SK-N-MC (cell line): Measurements from ENCODE around the gene TGFBR3L.

Source experiments
- EZH2 ChIP-seq: fragments of 200-600 bp; sonication (generic); IDR thresholded peaks from one replicate; pipeline ENCODE4 v1.6.1; 2017; ENCODE audit warnings: antibody characterized with exemption
- POLR2AphosphoS5 ChIP-seq: IDR thresholded peaks from 2 replicates; pipeline ENCODE4 v1.6.1; 2012; ENCODE audit warnings: mild to moderate bottlenecking, low read depth, low read length, borderline replicate concordance

GRCh38 chr19:7898967-7899366, 15.7 kb upstream of the TGFBR3L start:
- TF ChIP-seq EZH2 (no peak), POLR2AphosphoS5 (no peak)
